GM19240 (cell line): Measurements from ENCODE around the gene COX8C.

Experiments
- DNase-seq: peaks from one replicate; pipeline ENCODE4 v3.0.0; 2011; ENCODE audit warnings: low spot score; ENCODE audit not compliant: insufficient read length

COX8C gene

DNA sequence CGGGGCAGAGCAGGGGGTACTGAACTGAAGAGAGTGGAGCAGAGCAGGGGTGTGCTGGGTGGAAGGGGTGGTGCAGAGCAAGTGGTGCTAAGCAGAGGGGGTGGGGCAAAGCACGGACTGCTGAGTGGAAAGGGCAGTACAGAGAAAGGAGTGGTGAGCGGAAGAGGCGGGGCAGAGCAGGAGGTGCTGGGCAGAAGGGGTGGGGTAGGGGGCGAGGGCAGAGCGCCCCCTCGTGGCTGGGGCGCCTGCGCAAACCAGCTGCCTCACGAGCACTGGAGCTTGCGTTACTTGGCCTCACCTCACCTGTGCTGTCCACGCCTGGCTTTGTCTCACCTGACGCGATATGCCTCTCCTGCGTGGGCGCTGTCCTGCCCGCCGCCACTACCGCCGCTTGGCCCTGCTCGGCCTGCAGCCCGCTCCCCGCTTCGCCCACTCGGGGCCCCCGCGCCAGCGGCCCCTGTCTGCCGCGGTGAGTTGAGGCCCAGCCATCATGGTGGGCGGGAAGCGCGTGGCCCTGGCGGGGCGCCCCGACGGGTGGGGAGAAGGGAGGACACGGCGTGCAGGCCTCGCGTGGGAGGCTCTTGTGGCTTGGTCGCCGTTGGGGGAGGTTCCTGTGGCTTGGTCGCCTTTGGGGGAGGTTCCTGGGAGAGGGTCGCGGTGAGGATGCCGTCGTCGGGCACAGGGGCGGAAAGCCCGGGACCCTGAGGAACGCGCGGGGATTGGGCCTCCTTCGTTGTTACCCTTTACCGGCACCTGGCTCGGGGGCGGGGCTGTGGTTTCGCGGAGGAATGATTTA is at the start of gene COX8C:
COX8C (plus strand) TSS at position 257 of the 796 bp plus-strand sequence; CDS start at position 344, 87 bp downstream.
- DNase-seq: no peak

GRCh38 chr14:93299416-93299815 is 47.6 kb upstream of the COX8C start:
- no peak for DNase-seq

- DNase-seq: no peak
Measured at GRCh38 chr14:93299866-93300265, 47.1 kb upstream of the COX8C start.

- no peak for DNase-seq
Measured at GRCh38 chr14:93301821-93302447, 45.0 kb upstream of the COX8C start.

DNA sequence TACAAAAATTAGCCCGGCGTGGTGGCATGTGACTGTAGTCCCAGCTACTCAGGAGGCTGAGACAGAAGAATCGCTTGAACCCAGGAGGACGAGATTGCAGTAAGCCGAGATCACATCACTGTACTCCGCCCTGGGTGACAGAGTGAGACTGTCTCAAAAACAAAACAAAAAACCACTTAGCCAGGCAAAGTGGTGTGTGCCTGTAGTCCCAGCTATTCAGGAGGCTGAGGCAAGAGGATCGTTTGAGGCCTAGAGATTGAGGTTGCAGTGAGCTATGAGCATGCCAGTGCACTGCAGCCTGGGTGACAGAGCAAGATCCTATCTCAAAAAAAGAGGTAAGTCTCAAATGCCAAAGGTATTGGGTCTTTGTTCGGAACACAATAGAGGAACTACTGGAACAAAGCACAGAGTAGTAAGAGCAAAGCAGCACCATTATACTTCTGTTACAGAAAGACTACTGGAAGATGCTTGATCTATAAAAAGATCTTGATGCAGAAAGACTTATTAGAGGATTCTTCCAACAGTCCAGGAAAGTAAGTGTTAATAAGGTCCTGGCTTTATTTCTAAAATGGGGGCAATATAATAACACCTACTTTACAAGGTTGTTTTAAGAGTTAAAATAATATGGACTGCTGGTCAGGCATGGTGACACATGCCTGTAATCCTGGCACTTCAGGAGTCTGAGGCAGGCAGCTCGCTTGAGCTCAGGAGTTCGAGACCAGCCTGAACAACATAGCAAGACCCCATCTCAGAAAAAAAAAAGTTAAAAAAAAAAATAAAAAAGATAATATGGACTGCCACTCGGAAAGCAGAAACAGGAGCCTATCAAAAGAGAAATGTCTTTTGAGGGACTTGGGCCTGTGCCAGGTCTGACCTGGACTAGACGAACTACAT is 44.0 kb upstream of the COX8C start:
- DNase-seq: no peak

GRCh38 chr14:93303659-93304058 is 43.3 kb upstream of the COX8C start:
- no peak for DNase-seq

- DNase-seq: no peak
Measured at GRCh38 chr14:93304771-93305170, 42.2 kb upstream of the COX8C start.

DNA sequence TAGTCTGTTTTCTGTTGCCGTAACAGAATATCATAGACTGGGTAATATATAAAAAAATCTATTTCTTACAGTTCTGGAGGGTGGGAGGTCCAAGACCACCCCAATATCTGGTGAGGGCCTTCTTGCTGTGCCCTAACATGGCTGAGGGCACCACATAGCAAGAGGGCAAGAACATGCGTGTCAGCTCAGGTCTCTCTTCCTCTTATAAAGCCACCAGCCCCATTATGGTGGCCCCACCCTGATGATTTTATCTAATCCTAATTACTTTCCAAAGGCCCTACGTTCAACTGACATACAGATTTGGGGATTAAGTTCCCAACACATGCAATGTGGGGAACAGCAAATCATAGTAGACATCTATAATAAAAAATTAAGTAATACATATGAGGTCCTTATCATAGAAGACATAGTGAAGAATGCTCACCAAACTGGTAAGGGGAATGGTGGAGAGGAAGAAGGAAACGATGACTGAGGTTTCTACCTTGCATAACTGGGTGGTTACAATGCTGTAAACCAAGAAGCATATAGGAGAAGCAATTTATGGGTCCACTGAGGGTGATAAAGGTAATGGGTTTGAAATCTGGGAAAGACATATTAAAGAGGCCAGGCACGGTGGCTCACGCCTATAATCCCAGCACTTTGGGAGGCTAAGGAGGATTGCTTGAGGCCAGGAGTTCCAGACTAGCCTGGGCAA is 41.1 kb upstream of the COX8C start:
- no peak for DNase-seq

GRCh38 chr14:93306812-93307211 is 40.2 kb upstream of the COX8C start:
- no peak for DNase-seq

- DNase-seq: no peak
Measured at GRCh38 chr14:93308686-93309345, 38.2 kb upstream of the COX8C start.

DNA sequence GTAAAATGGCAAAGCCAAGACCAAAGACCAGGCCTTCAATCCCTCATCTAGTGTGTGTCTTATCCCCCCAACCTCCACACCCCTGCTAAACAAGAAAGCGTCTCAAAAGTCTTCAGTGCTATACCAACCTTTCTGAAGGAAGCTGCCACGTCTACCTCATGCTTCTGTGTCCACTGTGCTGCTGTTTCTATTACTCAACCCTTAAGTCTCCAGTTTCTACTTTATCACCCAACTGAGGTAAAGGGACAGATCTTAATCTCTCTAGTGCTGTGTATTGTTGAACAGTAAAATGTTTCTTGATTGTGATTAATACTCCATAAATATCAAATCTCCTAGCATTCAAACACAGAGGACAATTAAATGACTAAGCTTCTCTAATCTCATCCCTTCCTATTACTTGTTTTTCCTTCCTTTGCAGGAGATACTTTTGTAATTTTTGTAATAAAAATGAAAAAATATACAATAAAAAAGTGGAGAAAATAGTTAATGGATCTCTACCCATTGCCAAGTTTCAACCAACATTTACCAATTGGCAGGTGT is 37.5 kb upstream of the COX8C start:
- no peak for DNase-seq

- no peak for DNase-seq
Measured at GRCh38 chr14:93311082-93311481, 35.9 kb upstream of the COX8C start.

DNA sequence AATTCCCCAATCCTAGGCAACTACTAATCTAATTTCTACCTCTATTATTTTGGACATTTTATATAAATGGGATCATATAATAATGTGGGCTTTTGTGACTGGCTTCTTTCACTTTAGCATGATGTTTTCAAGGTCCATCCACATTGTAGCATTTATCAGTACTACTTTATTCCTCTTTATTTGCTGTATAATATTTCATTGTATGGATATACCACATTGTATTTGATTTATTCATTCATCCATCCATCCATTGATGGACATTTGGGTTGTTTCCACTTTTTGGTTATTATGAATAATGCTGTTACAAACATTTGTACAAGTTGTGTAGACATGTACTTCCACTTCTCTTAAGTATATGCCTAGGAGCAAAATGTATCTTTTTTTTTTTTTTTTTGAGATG is 31.4 kb upstream of the COX8C start:
- no peak for DNase-seq

DNA sequence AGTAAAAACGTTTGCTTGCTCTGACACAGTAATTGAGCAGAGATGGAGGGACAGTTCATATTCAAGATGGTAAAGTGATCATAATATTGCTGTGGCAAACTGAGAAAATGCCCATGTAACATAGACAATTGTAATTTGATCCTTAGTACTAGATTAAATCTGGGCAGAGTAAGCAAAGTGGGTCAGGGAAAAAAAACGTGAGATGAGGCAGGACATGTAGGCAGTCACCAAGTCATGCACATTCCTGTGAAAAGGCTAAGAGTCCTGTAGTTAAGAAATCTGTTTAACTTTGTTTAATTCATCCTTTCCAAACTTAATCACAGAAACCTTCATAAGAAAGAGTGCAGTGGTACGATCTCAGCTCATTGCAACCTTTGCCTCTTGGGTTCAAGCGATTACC is 30.3 kb upstream of the COX8C start:
- no peak for DNase-seq

DNA sequence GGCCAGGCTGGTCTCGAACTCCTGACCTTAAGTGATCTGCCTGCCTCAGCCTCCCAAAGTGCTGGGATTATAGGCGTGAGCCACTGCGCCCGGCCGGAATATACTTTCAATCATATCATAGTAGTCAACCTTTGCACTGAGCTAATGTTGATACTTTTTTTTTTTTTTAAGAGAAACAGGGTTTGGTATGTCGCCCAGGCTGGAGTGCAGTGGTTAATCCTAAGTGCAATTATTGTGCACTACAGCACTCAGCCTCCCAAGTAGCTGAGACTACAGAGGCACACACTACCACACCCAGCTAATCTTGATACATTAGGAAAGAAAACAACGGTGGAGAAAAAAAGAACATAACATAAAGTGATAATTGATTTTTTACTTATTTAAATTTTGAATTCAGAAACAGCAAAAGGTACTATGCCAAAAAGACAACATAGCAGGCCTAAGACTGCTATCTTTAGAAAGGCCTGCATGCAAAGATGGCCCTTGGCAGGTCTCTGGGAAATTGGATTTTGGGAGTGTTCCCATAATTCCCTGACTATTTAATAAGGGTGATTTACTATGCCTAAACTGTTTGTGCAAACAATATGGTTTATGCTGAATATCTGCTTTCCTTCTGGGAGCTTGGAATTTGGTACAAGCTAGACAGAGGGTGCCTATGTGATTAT is 29.6 kb upstream of the COX8C start:
- DNase-seq: no peak

DNA sequence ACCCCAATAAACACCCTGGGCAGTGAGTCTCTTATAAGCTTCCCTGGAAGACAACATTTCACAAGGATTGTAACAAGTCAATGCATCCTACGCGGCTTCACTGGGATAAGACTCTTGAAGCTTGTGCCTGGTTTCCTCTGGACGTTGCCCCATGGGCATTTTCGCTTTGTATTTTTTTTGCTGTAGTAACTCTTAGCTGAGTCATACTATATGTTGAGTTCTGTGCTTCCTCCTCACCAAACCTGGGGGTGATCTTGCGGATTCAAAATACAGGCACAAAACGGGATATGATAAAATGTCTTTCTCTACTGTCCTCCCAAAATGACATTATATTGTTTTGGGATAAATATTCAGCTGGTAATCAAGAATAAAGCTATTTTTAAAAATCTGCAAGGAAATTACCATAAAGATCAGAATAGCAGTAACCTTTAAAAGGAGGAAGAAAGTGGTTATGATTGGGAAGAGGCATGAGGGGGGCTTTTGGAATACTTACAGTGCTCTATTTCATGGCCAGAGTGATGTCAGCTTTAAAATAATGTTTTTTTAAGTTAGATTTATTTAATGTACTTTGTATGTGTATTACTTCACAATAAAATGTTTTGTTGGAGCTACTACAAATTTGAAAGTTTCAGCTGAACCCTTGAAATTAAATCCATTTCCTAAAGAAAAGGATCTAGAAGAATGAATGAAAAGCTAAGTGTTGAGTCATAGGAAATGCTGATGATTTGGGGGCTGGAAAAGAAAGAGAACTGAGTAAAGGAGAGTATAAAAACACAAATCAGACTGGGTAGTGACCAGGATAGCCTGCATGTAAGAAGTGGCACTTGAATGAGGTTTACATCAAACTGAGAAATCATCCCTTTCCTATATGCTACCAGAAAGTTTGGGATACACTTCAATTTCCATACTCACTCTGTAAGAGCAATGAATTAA is 28.8 kb upstream of the COX8C start:
- DNase-seq: no peak

- DNase-seq: no peak
Measured at GRCh38 chr14:93318927-93319326, 28.1 kb upstream of the COX8C start.

DNA sequence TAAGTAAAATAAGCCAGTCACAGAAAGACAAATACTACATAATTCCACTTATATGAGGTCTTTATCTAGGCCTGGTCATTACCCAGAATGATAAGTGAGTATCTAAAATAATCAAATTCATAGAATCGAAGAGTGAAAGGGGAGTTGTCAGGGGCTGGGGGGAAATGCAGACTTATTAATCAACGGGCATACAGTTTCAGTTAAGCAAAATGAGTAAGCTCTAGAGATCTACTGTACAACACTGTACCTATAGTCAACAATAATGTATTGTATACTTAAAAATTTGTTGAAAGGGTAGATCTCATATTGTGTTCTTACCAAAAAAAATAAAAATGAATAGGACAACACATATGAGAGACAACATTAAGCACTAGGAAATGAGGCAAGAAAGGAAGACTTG is 27.5 kb upstream of the COX8C start:
- DNase-seq: no peak

GRCh38 chr14:93319958-93320357 is 27.0 kb upstream of the COX8C start:
- no peak for DNase-seq
